LNCaP clone FGC (cell line): ENCODE data around the gene EBF4.

Source experiments
- DNase-seq: peaks from one replicate; pipeline ENCODE4 v3.0.0-alpha.2; 2011; ENCODE audit warnings: low read depth
- H3K4me3 ChIP-seq: 2 replicates; pipeline ENCODE4 v1.5.1; 2011; ENCODE audit warnings: mild to moderate bottlenecking, low read depth, low read length, control low read depth
- TF ChIP-seq, protein P1 (sequence below): IDR thresholded peaks from 2 replicates; pipeline ENCODE4 v1.5.1; 2012; ENCODE audit warnings: mild to moderate bottlenecking; ENCODE audit not compliant: control insufficient read depth, insufficient read depth; ENCODE audit errors: extremely low read depth

EBF4 gene

GRCh38 chr20:2775139-2775538 lies 82.6 kb downstream of the EBF4 start:
- DNase-seq: no peak
- TF ChIP-seq, protein P1, sequence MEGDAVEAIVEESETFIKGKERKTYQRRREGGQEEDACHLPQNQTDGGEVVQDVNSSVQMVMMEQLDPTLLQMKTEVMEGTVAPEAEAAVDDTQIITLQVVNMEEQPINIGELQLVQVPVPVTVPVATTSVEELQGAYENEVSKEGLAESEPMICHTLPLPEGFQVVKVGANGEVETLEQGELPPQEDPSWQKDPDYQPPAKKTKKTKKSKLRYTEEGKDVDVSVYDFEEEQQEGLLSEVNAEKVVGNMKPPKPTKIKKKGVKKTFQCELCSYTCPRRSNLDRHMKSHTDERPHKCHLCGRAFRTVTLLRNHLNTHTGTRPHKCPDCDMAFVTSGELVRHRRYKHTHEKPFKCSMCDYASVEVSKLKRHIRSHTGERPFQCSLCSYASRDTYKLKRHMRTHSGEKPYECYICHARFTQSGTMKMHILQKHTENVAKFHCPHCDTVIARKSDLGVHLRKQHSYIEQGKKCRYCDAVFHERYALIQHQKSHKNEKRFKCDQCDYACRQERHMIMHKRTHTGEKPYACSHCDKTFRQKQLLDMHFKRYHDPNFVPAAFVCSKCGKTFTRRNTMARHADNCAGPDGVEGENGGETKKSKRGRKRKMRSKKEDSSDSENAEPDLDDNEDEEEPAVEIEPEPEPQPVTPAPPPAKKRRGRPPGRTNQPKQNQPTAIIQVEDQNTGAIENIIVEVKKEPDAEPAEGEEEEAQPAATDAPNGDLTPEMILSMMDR: no peak
- no peak overlapping the region for H3K4me3 ChIP-seq

DNA sequence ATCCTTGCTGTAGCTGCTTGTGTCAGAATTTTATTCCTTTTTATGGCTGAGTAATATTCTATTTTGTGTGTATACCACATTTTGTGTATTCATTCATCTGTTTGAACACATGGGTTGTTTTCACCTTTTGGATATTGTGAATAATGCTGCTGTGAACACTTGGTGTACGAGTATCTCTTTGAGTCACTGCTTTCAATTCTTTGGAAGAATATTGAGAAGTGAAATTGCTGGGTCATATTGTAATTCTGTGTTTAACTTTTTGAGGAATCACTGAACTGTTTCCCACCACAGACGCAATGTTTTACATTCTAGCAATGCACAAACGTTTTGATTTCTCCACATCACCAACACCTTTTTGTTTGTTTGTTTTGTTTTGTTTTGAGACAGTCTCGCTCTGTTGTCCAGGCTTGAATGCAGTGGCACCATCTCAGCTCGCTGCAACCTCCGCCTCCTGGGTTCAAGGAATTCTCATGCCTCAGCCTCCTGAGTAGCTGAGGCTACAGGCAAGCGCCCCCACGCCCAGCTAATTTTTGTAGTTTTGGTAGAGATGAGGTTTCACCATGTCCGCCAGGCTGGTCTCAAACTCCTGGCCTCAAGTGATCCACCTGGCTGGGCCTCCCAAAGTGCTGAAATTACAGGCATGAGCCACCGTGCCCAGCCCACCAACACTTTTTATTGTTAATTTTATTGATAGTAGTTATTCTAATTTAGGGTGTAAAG lies 86.2 kb downstream of the EBF4 start:
- no peak overlapping the region for H3K4me3 ChIP-seq
- TF ChIP-seq, protein P1: no peak
- no peak for DNase-seq

DNA sequence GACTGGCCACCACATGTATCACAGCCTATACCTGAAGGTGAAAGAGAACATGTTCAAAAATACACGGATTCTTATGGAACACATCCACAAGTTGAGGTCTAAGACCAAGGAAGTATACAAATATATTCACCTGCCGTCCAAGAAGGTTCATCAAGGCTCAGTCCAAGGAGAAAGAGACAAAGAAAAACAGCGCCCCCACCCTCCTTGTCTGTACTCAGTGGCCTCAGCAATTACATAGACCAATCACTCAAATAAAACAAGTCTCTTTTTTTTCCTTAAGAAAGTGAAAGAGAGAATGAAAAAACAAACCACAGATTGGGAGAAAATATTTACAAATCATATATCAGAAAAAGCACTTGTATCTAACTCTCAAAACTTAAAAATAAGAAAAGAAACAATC lies 88.4 kb downstream of the EBF4 start:
- no peak overlapping the region for H3K4me3 ChIP-seq
- DNase-seq: no peak
- TF ChIP-seq, protein P1: no peak

- TF ChIP-seq, protein P1: no peak
- H3K4me3 ChIP-seq: no peak overlapping the region
- DNase-seq: no peak
These were observed 91.5 kb downstream of the EBF4 start for GRCh38 chr20:2783908-2784566.

- DNase-seq: no peak
- H3K4me3 ChIP-seq: no peak overlapping the region
These were observed 100.9 kb downstream of the EBF4 start for GRCh38 chr20:2793471-2793870.

GRCh38 chr20:2794202-2794748 lies 101.7 kb downstream of the EBF4 start:
- H3K4me3 ChIP-seq: no peak overlapping the region
- TF ChIP-seq, protein P1: no peak
- no peak for DNase-seq

More at GRCh38 chr20:2793471-2793870, 100.9 kb downstream of the EBF4 start:
- TF ChIP-seq, protein P1: no peak
